Natural killer cell (primary cell): Measurements from ENCODE around the gene OSR1. TPM values are rescaled to one million over a fixed set of nuclear protein-coding genes. Genes with fewer than 3 reads are reported as not detected.

Experiments
- ATAC-seq, 3 donors: fragments of 150-1000 bp in 2 of 3; fragments of 200-7000 bp in 1 of 3; cut with Tn5 transposase; 1 replicate in 1 of 3; 2 replicates in 2 of 3; pipeline ENCODE4 v1.10.0; 2021; ENCODE audit warnings: mild to moderate bottlenecking in 2 of 3, moderate library complexity in 2 of 3
- DNase-seq, 2 donors: peaks; one replicate each; pipeline versions ENCODE4 v3.0.0 to v3.0.0-alpha.2; 2013 to 2021; ENCODE audit warnings: mixed read lengths in 1 of 2
- H3K27ac ChIP-seq: one replicate; pipeline ENCODE4 v1.5.1; 2013; ENCODE audit warnings: mild to moderate bottlenecking, low read length
- H3K27me3 ChIP-seq: one replicate; pipeline ENCODE4 v1.6.1; 2013; ENCODE audit warnings: low read length; ENCODE audit not compliant: control insufficient read depth, insufficient read depth
- H3K36me3 ChIP-seq: one replicate; pipeline ENCODE4 v1.6.1; 2013; ENCODE audit warnings: low read length; ENCODE audit not compliant: control insufficient read depth, insufficient read depth
- H3K4me1 ChIP-seq: one replicate; pipeline ENCODE4 v1.6.1; 2013; ENCODE audit warnings: low read length; ENCODE audit not compliant: control insufficient read depth, insufficient read depth
- H3K4me3 ChIP-seq: one replicate; pipeline ENCODE4 v1.5.1; 2013; ENCODE audit warnings: low read length
- H3K9me3 ChIP-seq: one replicate; pipeline ENCODE4 v1.6.1; 2013; ENCODE audit warnings: low read length; ENCODE audit not compliant: control insufficient read depth, insufficient read depth
- H3K27ac Mint-ChIP-seq, 2 donors: one replicate each; pipeline ENCODE4 v1.8.0; 2022; ENCODE audit warnings: mild to moderate bottlenecking in 2 of 2, mixed read lengths in 2 of 2, moderate library complexity in 1 of 2
- H3K27me3 Mint-ChIP-seq, 2 donors: one replicate each; pipeline ENCODE4 v1.8.0; 2022; ENCODE audit warnings: low read depth in 2 of 2, mixed read lengths in 2 of 2
- H3K36me3 Mint-ChIP-seq: one replicate; pipeline ENCODE4 v1.8.0; 2022; ENCODE audit warnings: mixed read lengths
- H3K4me1 Mint-ChIP-seq, 2 donors: one replicate each; pipeline ENCODE4 v1.8.0; 2022; ENCODE audit warnings: mixed read lengths in 2 of 2
- H3K4me3 Mint-ChIP-seq: one replicate; pipeline ENCODE4 v1.8.0; 2022; ENCODE audit warnings: mild to moderate bottlenecking, moderate library complexity, mixed read lengths
- H3K9me3 Mint-ChIP-seq, 2 donors: one replicate each; pipeline ENCODE4 v1.8.0; 2022; ENCODE audit warnings: mixed read lengths in 2 of 2
- WGBS: methylation state at CpG from one replicate; pipeline ENCODE4 v1.1.7; 2013; ENCODE audit warnings: missing lambda C conversion rate; ENCODE audit not compliant: insufficient coverage; 5-methylcytosine and 5-hydroxymethylcytosine counted together
- intact Hi-C: fragments of 100-400 bp; cut with micrococcal nuclease; formaldehyde crosslinking; loops from one replicate; pipeline ENCODE4 v1.14.2; 2022
- total RNA-seq, 4 donors: library from RNA; stranded (reverse); fragments of 120-200 nt in 1 of 4; gene quantifications; one replicate each; pipeline versions ENCODE4 v1.2.3 to v1.2.4, GENCODE V29; 2013 to 2022
- TF ChIP-seq, protein P1 (sequence below): fragments of 200-600 bp; IDR thresholded peaks from one replicate; pipeline ENCODE4 v1.8.0; 2022; ENCODE audit warnings: antibody characterized with exemption

OSR1 gene
- total RNA-seq, 3 donors from 2014 or later (not counting 1 experiment from before 2014, with no cell fraction given) = not detected

DNA sequence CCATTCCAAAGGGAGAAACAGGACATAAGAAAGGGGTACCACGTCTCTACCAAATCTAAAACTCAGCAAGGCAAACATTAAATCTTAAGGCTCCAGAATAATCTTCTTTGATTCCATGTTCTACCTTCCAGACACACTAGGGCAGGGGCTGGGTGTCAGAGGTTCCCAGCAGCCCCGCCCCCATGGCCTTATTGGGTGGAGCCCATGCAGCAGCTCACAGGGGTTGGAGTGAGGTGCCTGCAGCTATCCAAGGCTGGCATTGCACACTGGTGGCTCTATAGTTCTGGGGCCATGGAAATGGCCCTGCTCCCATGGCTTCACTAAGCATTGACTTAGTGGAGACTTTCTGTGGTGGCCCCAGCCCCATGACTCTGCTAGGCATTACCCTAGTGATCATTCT lies 14.9 kb upstream of the OSR1 start:
- TF ChIP-seq, protein P1, sequence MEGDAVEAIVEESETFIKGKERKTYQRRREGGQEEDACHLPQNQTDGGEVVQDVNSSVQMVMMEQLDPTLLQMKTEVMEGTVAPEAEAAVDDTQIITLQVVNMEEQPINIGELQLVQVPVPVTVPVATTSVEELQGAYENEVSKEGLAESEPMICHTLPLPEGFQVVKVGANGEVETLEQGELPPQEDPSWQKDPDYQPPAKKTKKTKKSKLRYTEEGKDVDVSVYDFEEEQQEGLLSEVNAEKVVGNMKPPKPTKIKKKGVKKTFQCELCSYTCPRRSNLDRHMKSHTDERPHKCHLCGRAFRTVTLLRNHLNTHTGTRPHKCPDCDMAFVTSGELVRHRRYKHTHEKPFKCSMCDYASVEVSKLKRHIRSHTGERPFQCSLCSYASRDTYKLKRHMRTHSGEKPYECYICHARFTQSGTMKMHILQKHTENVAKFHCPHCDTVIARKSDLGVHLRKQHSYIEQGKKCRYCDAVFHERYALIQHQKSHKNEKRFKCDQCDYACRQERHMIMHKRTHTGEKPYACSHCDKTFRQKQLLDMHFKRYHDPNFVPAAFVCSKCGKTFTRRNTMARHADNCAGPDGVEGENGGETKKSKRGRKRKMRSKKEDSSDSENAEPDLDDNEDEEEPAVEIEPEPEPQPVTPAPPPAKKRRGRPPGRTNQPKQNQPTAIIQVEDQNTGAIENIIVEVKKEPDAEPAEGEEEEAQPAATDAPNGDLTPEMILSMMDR = no peak
- Mint-ChIP-seq H3K4me1 (no peaks in the 10 kb centered on the region), H3K9me3 (no peaks in the 10 kb centered on the region), H3K27me3 (peaks cover 39 to 55% of the 10 kb centered on the region in 2 donors), H3K36me3 (no peaks in the 10 kb centered on the region), H3K4me3 (no peak overlapping the region), H3K27ac (no peak overlapping the region)
- WGBS = 80% methylated on average over 2 of the region's 2 CpGs
- intact Hi-C loops = loop anchor here (10.0 kb wide), 1 partner anchor 849 kb away; no protein-coding TSS in a partner anchor
- H3K4me1 ChIP-seq = no peaks in the 10 kb centered on the region
- no peak for DNase-seq
- no peaks in the 10 kb centered on the region for H3K27me3 ChIP-seq
- ATAC-seq = no peak
- no peak overlapping the region for H3K27ac ChIP-seq
- no peak overlapping the region for H3K4me3 ChIP-seq
- no peaks in the 10 kb centered on the region for H3K36me3 ChIP-seq
- no peaks in the 10 kb centered on the region for H3K9me3 ChIP-seq

DNA sequence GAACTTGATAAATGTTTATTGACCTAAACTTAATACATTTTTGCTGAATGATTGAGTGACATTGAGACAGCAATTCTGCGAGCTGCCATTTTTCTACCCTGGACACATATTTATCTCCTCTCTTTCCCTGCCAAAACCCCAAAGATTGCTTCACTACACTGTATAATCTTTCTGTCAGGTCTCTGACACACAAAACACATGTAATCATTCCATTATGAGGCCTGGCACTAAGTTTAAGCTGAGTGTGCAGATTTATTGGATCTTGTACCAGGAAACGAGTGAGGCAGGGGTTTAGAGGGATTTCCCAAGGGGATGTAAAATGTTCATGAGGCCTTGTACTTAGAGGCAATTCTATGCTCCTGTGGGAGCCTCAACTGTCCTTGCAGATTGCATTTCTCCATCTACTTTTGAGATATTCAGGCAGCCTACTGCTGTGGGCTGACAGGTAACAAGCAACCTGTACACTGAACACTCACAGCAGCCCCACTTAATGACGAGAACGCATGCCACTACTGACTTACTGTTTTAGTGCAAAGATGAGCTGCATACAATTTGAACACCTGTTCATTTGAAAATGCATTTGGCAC lies 13.7 kb upstream of the OSR1 start:
- ATAC-seq (no peak), DNase-seq (no peak)
- no peaks in the 10 kb centered on the region for H3K4me1 ChIP-seq
- no peaks in the 10 kb centered on the region for H3K36me3 ChIP-seq
- H3K36me3 Mint-ChIP-seq = no peaks in the 10 kb centered on the region
- no peaks in the 10 kb centered on the region for H3K9me3 Mint-ChIP-seq
- H3K27me3 Mint-ChIP-seq = peaks cover 36 to 49% of the 10 kb centered on the region in 2 donors
- no peak overlapping the region for H3K27ac ChIP-seq
- no peaks in the 10 kb centered on the region for H3K27me3 ChIP-seq
- intact Hi-C loops = loop anchor here (10.0 kb wide), 1 partner anchor 847 kb away; no protein-coding TSS in a partner anchor
- WGBS = 84% methylated on average over 4 of the region's 4 CpGs
- no peak overlapping the region for H3K4me3 ChIP-seq
- no peaks in the 10 kb centered on the region for H3K4me1 Mint-ChIP-seq
- TF ChIP-seq, protein P1 = no peak
- no peak overlapping the region for H3K27ac Mint-ChIP-seq
- H3K9me3 ChIP-seq = no peaks in the 10 kb centered on the region
- no peak overlapping the region for H3K4me3 Mint-ChIP-seq

DNA sequence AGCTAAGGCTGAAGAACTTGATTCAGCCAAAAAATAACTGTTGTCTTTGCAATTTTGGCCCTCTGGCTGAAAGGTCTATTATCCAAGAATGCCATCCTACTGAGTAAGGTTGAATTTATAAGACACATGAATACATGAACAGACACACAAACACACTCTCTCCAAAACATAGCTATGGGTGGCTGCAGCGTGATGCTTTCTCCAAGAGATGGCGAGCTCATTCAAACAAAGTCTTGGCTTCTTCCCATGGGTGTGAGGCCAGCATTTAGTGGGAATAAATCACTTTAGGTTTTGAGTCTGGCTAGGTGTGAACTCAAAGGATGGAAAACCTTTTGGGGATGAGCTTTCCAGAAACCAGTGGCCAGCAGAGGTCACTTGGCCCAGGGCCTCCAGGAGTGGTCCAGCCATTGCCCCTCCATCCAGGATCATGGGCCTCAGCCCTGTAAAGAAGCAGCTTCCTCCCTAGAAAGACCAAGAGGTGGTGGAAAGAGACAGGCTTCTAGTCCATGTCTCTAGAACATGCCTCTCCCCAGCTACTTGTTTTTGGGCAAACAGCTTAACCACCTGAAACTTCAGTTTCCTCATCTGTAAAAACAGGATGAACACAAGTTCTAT lies 11.0 kb upstream of the OSR1 start:
- ATAC-seq (no peak), DNase-seq (no peak)
- no peaks in the 10 kb centered on the region for H3K9me3 Mint-ChIP-seq
- 55% methylated on average over 2 of the region's 2 CpGs for WGBS
- no peaks in the 10 kb centered on the region for H3K4me1 Mint-ChIP-seq
- no peaks in the 10 kb centered on the region for H3K4me1 ChIP-seq
- intact Hi-C loops = no loop called here
- TF ChIP-seq, protein P1 = no peak
- H3K4me3 Mint-ChIP-seq = no peak overlapping the region
- H3K36me3 ChIP-seq = no peaks in the 10 kb centered on the region
- H3K27ac Mint-ChIP-seq = no peak overlapping the region
- H3K27me3 Mint-ChIP-seq = peaks cover 31 to 41% of the 10 kb centered on the region in 2 donors
- no peaks in the 10 kb centered on the region for H3K36me3 Mint-ChIP-seq
- no peak overlapping the region for H3K4me3 ChIP-seq
- no peak overlapping the region for H3K27ac ChIP-seq
- H3K9me3 ChIP-seq = no peaks in the 10 kb centered on the region
- no peaks in the 10 kb centered on the region for H3K27me3 ChIP-seq
